Activated CD4-positive, CD25-positive, alpha-beta regulatory T cell treated with anti-CD3 and anti-CD28 coated beads, Interleukin-2, amount 50 U/mL, for 24 hours (primary cell): ENCODE data around the gene N4BP2.
"Not testable (repeated sequence)": the region's sequence is repeated elsewhere in the genome, so short reads cannot be mapped to it uniquely, and the experiment has no call there.

Experiments
- ATAC-seq, 2 donors: fragments of 150-1000 bp; cut with Tn5 transposase; one replicate each; pipeline ENCODE4 v1.10.0; 2021; ENCODE audit warnings: mild to moderate bottlenecking in 1 of 2, moderate library complexity in 1 of 2

N4BP2 gene

GRCh38 chr4:40056716-40057585 is at the start of gene N4BP2:
Gene N4BP2, plus strand, starts transcription at chr4:40056850. Its CDS starts 40,491 bp downstream, at chr4:40097341.
- peak; percentile 66 to 71 for ATAC-seq

GRCh38 chr4:40016007-40016406 is 40.6 kb upstream of the N4BP2 start:
- ATAC-seq: no peak

GRCh38 chr4:40020221-40020620 is 36.4 kb upstream of the N4BP2 start:
- no peak for ATAC-seq

- not testable (repeated sequence) for ATAC-seq
Measured at GRCh38 chr4:40021116-40021515, 35.5 kb upstream of the N4BP2 start.

- not testable (repeated sequence) for ATAC-seq
Measured at GRCh38 chr4:40024049-40024448, 32.6 kb upstream of the N4BP2 start.

- ATAC-seq: no peak
Measured at GRCh38 chr4:40032785-40033184, 23.9 kb upstream of the N4BP2 start.

- no peak for ATAC-seq
Measured at GRCh38 chr4:40033613-40034012, 23.0 kb upstream of the N4BP2 start.

- ATAC-seq: no peak
Measured at GRCh38 chr4:40038977-40039376, 17.7 kb upstream of the N4BP2 start.

- no peak for ATAC-seq
Measured at GRCh38 chr4:40040908-40041307, 15.7 kb upstream of the N4BP2 start.

- ATAC-seq: no peak
Measured at GRCh38 chr4:40043786-40044185, 12.9 kb upstream of the N4BP2 start.

GRCh38 chr4:40046311-40046980 is 10.2 kb upstream of the N4BP2 start:
- ATAC-seq: peak; percentile 67 to 73

GRCh38 chr4:40053161-40053560 is 3.5 kb upstream of the N4BP2 start:
- no peak for ATAC-seq

GRCh38 chr4:40055511-40055862 is 1.2 kb upstream of the N4BP2 start:
- ATAC-seq: peak; percentile 5 to 7

- peak; percentile 2 to 3 for ATAC-seq
Measured at GRCh38 chr4:40055863-40056715, 561 bp upstream of the N4BP2 start.

GRCh38 chr4:40057586-40058091 is 989 bp downstream of the N4BP2 start:
- ATAC-seq: peak; percentile 79 to 82

GRCh38 chr4:40058121-40058520 is 1.5 kb downstream of the N4BP2 start:
- ATAC-seq: no peak

GRCh38 chr4:40058854-40059253 is 2.2 kb downstream of the N4BP2 start:
- ATAC-seq: no peak

GRCh38 chr4:40059362-40059761 is 2.7 kb downstream of the N4BP2 start:
- ATAC-seq: no peak

GRCh38 chr4:40065010-40065409 is 8.4 kb downstream of the N4BP2 start:
- no peak for ATAC-seq

GRCh38 chr4:40066651-40067050 is 10.0 kb downstream of the N4BP2 start:
- no peak for ATAC-seq

- no peak for ATAC-seq
Measured at GRCh38 chr4:40070387-40070786, 13.7 kb downstream of the N4BP2 start.

- ATAC-seq: no peak
Measured at GRCh38 chr4:40086421-40086820, 29.8 kb downstream of the N4BP2 start.

GRCh38 chr4:40087799-40088366 is 31.2 kb downstream of the N4BP2 start:
- ATAC-seq: no peak
